22Rv1 (cell line): Measurements from ENCODE around the gene SLC9B2.

Source experiments
- H3K27ac ChIP-seq: fragments of 450-650 bp; 2 replicates; pipeline ENCODE4 v1.5.1; 2017
- CTCF ChIP-seq: fragments of 450-650 bp; IDR thresholded peaks from 2 replicates; pipeline ENCODE4 v1.5.1; 2017; ENCODE audit warnings: mild to moderate bottlenecking
- ZFX ChIP-seq: fragments of 450-650 bp; IDR thresholded peaks from 2 replicates; pipeline ENCODE4 v1.6.1; 2017; ENCODE audit warnings: antibody characterized with exemption, borderline replicate concordance

Gene SLC9B2

GRCh38 chr4:103076747-103077347 is at the start of gene SLC9B2:
SLC9B2 (minus strand) TSS chr4:103076761; CDS start chr4:103067550, 9,211 bp downstream.
- peak within 1 kb of the TSS; percentile 70 for H3K27ac ChIP-seq
- TF ChIP-seq CTCF (no peak), ZFX (no peak)

- TF ChIP-seq ZFX = no peak
- no peak for TF ChIP-seq CTCF
Measured at GRCh38 chr4:103126126-103126525, 49.6 kb upstream of the SLC9B2 start.

GRCh38 chr4:103123114-103123513 is 46.6 kb upstream of the SLC9B2 start:
- H3K27ac ChIP-seq = no peak overlapping the region
- no peak for TF ChIP-seq ZFX
- no peak for TF ChIP-seq CTCF

More at GRCh38 chr4:103126126-103126525, 49.6 kb upstream of the SLC9B2 start:
- no peak overlapping the region for H3K27ac ChIP-seq

GRCh38 chr4:103118166-103118565 is 41.6 kb upstream of the SLC9B2 start:
- no peak overlapping the region for H3K27ac ChIP-seq
- TF ChIP-seq CTCF (no peak), ZFX (no peak)

- TF ChIP-seq ZFX (no peak), CTCF (no peak)
- H3K27ac ChIP-seq = no peak overlapping the region
Measured at GRCh38 chr4:103111598-103111997, 35.0 kb upstream of the SLC9B2 start.

- H3K27ac ChIP-seq = no peak overlapping the region
- TF ChIP-seq ZFX (no peak), CTCF (no peak)
Measured at GRCh38 chr4:103108542-103108941, 32.0 kb upstream of the SLC9B2 start.

GRCh38 chr4:103105558-103106356 is 29.2 kb upstream of the SLC9B2 start:
- TF ChIP-seq ZFX (no peak), CTCF (no peak)
- H3K27ac ChIP-seq = no peak overlapping the region
